Hepatic stellate cell (primary cell): ENCODE data around the gene ERCC2.
"Not testable (repeated sequence)": the region's sequence is repeated elsewhere in the genome, so short reads cannot be mapped to it uniquely, and the experiment has no call there.

Experiments used
- DNase-seq: peaks from one replicate; pipeline ENCODE4 v3.0.0; 2011; ENCODE audit warnings: low spot score

ERCC2 gene

DNA sequence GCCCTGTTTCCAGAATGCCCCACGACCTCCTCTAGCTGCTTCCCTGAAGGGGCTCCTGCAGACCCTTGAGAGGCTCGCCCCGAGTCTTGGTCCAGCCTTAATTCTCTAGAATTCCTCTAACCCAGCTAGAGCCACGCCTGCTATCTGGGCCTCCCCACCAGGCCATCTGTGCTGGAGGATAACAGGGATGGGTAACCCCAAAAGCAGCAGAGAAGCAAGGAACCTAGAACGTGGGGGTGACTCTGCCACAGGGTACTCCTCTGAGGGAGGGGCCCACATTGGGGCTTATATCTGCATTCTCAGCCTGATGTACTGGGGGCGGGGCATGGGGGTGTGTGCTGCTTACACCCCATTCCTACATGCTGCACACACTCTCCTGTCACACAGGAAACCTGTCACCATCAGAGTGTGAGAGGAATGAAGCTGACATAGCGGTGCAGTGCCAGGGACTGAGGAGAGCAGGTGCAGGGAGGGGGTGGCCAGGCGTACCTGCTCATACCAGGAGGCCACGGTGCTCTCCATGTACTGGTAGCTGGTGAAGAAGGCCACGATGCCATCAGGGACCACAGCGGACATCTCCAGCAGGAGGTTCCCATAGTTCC, 16.0 kb downstream of the ERCC2 start:
- no peak for DNase-seq

DNA sequence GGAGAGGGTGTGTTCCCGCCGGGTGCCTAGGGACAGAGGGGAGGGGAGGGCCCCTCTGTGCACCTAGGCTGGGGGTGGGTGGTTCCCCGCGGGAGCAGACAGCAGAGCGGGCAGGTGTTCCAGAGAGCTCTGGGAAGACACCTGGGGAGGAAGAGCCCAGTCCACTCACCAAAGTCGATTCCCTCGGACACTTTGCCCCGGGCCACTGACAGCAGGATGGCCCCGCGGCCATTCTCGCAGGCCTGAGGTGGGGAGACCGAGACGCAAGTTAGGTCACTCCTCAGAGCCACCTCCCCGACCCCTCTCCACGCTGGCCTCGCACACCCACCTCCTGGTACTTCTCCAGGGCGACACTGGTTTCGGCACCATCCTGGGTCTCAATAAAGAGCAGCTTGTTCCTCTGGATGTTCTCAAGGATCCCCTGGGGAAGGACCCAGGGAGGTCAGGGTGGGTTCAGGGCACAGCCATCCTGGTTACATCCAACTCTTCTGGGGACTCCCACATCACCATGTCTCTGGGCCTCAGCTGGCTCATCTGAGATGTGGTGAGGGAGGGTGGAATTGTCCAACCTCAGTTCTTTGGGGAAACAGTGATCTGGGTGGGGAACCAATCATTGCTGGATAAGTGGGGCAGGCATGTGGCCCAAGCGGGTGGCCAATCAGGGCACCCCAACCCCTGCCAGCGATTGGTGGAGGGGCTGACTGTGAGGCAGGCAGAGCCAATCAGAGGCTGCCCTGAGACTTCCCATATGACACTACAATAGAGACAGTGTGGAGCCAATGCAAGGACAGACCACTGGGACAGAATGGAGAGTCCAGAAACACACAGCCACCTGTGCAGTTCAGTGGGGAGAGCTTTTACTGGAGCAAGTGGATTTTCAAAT, 17.2 kb downstream of the ERCC2 start:
- DNase-seq = no peak

- no peak for DNase-seq
These were observed 17.9 kb downstream of the ERCC2 start for GRCh38 chr19:45352471-45352870.

DNA sequence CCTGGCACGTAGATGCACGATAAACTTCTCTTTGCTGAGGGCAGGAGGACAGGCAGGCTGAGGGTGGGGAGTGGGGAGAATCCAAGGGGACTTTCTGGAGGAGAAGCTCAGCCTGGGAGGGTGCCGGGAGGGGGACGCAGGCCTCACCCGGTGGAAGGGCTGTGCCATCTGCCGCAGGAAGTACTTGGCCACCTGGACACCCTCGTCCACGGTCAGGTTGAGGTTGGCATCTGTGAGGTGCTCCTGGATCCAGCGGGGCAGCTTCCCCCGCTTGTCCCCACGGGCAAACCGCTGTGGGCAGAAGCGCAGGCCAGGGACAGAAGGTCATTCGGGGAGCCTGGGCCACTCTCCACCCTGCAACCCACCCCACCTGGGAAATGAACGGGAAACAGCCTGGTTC, 18.3 kb downstream of the ERCC2 start:
- DNase-seq = no peak

- DNase-seq = no peak
These were observed 18.9 kb downstream of the ERCC2 start for GRCh38 chr19:45351401-45351952.

- DNase-seq = no peak
These were observed 19.8 kb downstream of the ERCC2 start for GRCh38 chr19:45350477-45351058.

DNA sequence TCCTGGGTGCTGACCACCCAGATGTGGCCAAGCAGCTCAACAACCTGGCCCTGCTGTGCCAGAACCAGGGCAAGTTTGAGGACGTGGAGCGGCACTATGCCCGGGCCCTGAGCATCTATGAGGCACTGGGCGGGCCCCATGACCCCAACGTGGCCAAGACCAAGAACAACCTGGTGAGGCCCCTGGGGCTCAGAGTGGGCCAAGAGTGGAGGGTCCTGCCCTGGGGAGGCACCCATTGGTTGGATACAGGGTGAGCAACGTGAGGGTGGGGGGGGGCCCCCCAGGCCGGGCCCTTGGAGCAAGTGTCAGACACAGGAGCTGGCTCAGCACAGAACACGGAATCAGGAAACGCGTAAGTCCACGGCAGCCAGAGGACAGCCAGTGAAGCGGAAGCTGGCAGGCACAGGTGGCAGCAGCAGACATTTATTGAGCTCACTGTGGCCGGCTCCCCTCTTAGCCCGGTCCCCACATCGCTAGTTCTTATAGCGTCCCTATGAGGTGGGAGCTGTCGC, 20.9 kb downstream of the ERCC2 start:
- DNase-seq = no peak

- no peak for DNase-seq
These were observed 21.3 kb downstream of the ERCC2 start for GRCh38 chr19:45349126-45349415.

DNA sequence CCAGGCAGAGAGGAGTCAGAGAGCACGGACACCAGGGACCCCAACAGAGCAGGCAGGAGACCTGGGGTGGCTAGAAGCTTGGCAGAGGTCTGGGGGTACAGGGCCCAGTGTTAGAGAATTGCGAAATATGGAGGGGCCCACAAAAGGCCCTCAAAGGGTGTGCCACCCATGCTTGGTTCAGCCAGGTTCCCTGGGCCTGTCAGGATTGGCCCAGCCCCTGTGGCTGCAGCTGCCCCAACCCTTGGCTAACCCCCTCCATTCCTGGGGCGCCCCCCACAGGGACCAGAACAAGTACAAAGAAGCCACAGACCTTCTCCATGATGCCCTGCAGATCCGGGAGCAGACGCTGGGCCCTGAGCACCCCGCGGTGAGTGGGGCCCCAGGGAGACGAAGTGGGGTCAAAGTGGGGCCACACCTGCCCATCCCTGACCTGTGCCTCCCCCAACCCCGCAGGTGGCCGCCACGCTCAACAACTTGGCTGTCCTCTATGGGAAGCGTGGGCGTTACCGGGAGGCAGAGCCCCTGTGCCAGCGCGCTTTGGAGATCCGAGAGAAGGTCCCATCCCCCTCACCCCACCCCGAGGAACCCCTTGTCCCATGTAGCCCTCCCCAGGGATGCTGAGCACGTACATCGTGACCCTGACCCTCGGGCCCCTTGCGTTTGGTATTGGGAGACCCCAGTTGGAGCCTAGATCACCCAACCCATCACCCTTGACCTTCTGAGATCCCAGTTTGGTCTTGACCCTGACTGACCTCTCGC, 21.8 kb downstream of the ERCC2 start:
- no peak for DNase-seq

DNA sequence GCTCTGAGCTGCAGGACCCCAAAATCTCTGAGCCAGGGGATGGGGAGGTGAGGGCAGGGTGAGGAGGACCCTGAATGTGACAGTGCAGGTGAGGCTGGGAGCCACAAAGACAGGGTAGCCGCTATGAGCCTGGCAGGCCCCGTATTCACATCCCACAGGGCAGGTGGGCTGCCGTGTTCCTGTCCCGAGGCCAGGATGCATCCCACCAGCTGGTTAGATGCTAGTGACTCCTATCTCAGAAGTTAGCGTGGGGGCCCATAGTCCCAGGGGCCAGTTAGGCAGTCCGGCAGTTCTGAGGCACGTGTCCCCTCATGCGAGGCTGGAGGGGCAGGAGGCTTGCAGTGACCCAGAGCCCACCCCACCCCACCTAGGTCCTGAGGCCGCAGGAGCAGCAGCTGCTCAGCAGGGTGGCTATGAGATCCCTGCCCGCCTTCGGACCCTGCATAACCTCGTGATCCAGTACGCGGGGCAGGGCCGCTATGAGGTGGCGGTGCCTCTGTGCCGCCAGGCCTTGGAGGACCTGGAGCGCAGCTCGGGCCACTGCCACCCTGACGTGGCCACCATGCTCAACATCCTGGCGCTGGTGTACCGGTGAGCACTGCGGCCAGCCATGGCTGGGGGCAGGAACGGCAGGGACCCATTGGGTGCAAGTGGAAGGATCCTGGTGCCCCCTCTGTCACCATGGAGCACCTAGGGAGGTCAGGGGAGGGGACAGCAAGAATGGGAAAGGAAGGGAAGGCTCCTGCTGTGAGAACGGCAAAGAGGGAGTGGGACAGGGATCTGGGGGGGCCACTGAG, 22.6 kb downstream of the ERCC2 start:
- DNase-seq = no peak

DNA sequence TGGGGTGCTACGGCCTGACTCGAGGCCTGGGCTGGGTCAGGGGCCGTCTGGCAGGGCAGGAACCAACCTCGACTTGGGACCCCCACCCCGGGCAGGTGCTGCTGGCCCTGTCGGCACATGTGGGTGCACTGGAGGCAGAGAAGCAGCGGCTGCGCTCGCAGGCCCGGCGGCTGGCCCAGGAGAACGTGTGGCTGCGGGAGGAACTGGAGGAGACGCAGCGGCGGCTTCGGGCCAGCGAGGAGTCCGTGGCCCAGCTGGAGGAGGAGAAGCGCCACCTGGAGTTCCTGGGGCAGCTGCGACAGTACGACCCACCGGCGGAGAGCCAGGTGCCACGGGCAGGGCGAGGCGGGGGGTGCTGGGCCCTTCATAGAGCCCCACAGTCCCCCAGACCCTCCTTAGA, 23.9 kb downstream of the ERCC2 start:
- DNase-seq = no peak

DNA sequence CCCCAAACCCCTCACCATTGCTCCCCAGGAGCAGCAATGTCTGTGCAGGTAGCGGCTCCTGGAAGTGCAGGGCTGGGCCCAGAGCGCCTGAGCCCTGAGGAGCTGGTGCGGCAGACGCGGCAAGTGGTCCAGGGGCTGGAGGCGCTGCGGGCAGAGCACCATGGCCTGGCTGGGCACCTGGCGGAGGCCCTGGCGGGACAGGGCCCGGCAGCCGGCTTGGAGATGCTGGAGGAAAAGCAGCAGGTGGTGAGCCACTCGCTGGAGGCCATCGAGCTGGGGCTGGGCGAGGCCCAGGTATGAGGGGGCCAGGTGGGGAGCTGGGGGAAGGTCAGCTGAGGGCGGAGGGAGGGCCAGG, 24.9 kb downstream of the ERCC2 start:
- DNase-seq = no peak

DNA sequence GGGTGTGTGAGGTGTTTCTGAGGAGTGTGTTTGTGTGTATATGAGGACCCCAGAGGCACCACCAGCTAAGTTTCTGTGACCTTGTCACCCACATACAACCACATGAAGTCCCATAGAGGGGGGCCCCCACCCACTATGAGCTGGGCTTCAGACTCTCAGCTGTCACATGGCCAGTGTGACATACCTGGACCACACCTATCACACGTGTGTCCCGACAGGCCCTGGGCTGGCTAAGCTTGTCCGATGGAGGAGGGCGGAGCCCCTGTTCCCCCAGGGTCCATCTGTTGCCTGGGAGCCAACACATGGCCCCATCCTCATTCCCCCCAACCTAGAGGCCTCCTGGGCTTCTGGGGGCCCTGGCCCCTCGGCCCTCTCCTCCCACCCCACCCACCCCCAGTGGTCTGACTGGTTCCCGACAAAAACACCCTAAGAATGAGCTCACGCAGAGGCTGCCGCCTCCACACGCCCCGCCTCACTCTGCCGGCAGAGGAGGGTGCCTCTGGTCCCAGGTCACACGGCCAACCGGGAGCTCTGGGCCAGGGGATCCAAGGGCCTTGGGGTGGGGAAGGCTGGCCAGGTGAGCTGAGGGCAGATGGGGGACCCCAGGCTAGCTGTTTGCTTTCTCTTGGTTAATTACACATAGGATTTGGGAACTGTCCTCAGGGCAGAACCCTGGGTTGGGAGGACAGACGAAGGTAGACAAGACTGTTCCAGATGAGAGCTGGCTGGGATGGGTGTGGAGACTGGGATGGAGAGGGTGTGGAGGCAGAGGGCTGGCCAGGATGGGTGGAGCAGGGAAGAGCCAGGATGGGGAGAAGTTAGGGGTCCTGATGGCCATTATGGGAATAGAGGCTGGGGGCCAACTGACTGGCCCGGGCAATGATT, 25.5 kb downstream of the ERCC2 start:
- DNase-seq = no peak

DNA sequence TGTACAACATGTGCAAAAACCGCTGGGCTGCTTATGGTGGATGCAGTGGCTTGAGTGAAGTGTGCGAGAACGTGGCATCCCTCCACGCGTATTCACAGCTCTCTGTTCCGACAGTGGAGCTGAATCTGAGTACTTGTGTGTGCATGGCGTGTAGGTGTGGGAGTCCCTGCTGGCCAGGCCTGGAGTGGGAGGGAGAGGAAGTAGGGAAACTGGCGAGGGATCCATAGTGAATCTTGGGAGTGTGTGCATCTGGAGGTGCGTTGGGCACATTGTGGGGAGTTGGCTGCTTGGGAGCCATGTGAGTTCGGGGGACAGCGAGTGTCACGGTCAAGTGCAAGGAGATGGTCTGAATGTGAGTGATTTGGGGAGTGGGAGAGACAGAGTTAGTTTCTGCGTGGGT, 27.5 kb downstream of the ERCC2 start:
- DNase-seq = no peak

- DNase-seq = no peak
These were observed 29.4 kb downstream of the ERCC2 start for GRCh38 chr19:45340899-45341453.

DNA sequence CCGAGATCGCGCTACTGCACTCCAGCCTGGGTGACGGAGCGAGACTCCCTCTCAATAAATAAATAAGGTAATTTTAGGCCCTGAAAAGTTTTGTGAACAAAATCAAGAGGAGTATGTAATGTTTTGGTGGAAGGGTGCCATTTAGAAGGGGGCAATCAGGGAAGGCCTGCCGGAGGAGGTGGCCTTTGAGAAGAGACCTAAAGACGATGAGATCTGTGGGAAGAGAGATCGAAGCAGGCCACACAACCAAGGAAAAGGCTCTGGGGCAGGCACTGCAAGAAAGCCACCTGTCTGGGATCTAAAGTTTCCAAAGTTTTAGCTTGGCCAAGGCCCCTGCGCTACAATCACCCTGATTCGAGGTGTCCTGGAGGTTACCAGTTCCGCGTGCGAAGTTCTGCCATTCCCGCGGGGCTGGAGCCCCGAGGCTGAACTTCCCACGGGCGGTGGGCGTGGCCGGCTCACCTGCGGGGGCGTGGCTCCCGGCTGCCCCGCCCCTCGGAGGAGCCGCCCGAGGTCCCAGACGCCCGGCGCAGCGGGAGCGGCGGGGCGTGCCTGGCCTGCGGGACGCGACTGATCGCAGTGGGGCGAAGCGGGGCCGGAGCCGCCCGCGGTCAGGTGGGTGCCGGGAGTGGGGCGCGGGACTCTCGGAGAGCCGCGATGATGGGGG, 30.0 kb downstream of the ERCC2 start, which contains the start of gene KLC3:
KLC3 (plus strand) TSS at position 519 of the 667 bp plus-strand sequence. CDS start 4,792 bp downstream, outside the sequence.
- no peak for DNase-seq

DNA sequence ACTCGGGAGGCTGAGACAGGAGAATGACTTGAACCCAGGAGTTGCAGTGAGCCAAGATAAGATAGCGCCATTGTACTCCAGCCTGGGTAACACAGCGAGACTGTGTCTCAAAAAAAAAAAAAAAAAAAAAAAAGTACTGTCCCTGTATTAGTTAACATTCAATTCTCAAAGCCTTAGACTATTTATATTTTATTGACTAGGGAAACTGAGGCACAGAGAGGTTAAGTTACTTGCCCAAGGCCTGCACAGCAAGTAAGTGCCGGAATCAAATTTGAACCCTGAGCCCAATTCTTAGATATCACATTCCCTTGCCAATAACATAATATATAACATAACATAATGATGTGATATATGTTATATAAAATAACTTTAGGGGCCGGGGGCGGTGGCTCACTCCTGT, 30.7 kb downstream of the ERCC2 start:
- DNase-seq = no peak

- DNase-seq = no peak
These were observed 33.6 kb downstream of the ERCC2 start for GRCh38 chr19:45336696-45337251.

DNA sequence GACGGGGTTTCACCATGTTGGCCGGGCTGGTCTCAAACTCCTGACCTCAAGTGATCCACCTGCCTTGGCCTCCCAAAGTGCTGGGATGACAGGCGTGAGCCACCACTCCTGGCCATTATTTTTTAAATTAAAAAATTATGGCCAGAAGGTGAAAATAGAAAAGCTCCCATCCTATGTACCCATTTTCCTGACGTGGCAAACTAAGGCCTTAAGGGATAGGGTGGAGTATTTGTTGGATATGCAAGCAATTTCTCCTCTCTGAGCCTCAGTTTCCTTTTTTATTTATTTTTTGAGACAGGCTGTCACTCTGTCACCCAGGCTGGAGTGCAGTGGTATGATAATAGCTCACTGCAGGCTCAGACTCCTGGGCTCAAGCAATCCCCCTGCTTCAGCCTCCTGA, 35.5 kb downstream of the ERCC2 start:
- not testable (repeated sequence) for DNase-seq
